GM23338 (cell line): ENCODE data around the gene PXT1. TPM values are rescaled to one million over a fixed set of nuclear protein-coding genes. Genes with fewer than 3 reads are reported as not detected.
A peak's percentile ranks its signal among the peaks of the same experiment; 100 is the strongest.

Experiments
- ATAC-seq: fragments of 200-7000 bp; cut with Tn5 transposase; 3 replicates; pipeline ENCODE4 v1.9.1; 2020
- DNase-seq: peaks from one replicate; pipeline ENCODE4 v3.0.0-alpha.2; 2015; ENCODE audit warnings: low spot score
- H2AFZ ChIP-seq: fragments of 200-600 bp; sonication (generic); 2 replicates; pipeline ENCODE4 v1.8.0; 2016; ENCODE audit warnings: antibody characterized with exemption, mild to moderate bottlenecking, moderate library complexity
- H3F3A ChIP-seq: fragments of 200-600 bp; sonication (generic); replicated peaks from 2 replicates; pipeline ENCODE4 v1.8.0; 2017; ENCODE audit warnings: antibody characterized with exemption, mixed run types, low read depth
- H3K27ac ChIP-seq: fragments of 200-600 bp; sonication (generic); 2 replicates; pipeline ENCODE4 v1.6.1; 2016; ENCODE audit warnings: low read depth
- H3K27me3 ChIP-seq: fragments of 200-600 bp; sonication (generic); 2 replicates; pipeline ENCODE4 v1.8.0; 2016; ENCODE audit warnings: mild to moderate bottlenecking, mixed run types, moderate library complexity; ENCODE audit not compliant: insufficient read depth
- H3K36me3 ChIP-seq: fragments of 200-600 bp; sonication (generic); 2 replicates; pipeline ENCODE4 v1.8.0; 2016; ENCODE audit warnings: mild to moderate bottlenecking; ENCODE audit not compliant: insufficient read depth
- H3K4me1 ChIP-seq: fragments of 200-600 bp; sonication (generic); 2 replicates; pipeline ENCODE4 v1.8.0; 2016; ENCODE audit warnings: mild to moderate bottlenecking, moderate library complexity; ENCODE audit not compliant: insufficient read depth
- H3K4me2 ChIP-seq: fragments of 200-600 bp; sonication (generic); 2 replicates; pipeline ENCODE4 v1.7.1; 2017; ENCODE audit warnings: mixed run types
- H3K4me3 ChIP-seq: fragments of 200-600 bp; sonication (generic); 2 replicates; pipeline ENCODE4 v1.6.1; 2016; ENCODE audit warnings: mixed run types
- H3K79me2 ChIP-seq: fragments of 200-600 bp; sonication (generic); replicated peaks from 2 replicates; pipeline ENCODE4 v1.8.0; 2017; ENCODE audit warnings: mild to moderate bottlenecking; ENCODE audit not compliant: insufficient read depth
- H3K9me2 ChIP-seq: fragments of 200-600 bp; sonication (generic); 2 replicates; pipeline ENCODE4 v1.8.0; 2017; ENCODE audit not compliant: insufficient read depth
- H4K20me1 ChIP-seq: fragments of 200-600 bp; sonication (generic); replicated peaks from 2 replicates; pipeline ENCODE4 v1.8.0; 2017; ENCODE audit warnings: mild to moderate bottlenecking; ENCODE audit not compliant: insufficient read depth
- H3K27ac Mint-ChIP-seq: 2 replicates; pipeline ENCODE4 v1.8.0; 2020; ENCODE audit warnings: inconsistent platforms, mild to moderate bottlenecking, moderate library complexity, mixed read lengths
- H3K27me3 Mint-ChIP-seq: 3 replicates; pipeline ENCODE4 v1.8.0; 2022; ENCODE audit warnings: low read depth, mild to moderate bottlenecking, moderate library complexity, mixed read lengths, inconsistent platforms; ENCODE audit not compliant: insufficient read depth, poor library complexity
- H3K36me3 Mint-ChIP-seq: 3 replicates; pipeline ENCODE4 v1.8.0; 2021; ENCODE audit warnings: low read depth, mild to moderate bottlenecking, inconsistent platforms, moderate library complexity, mixed read lengths
- H3K4me1 Mint-ChIP-seq: 3 replicates; pipeline ENCODE4 v1.8.0; 2020; ENCODE audit warnings: mild to moderate bottlenecking, inconsistent platforms, mixed read lengths
- H3K4me3 Mint-ChIP-seq: 3 replicates; pipeline ENCODE4 v1.8.0; 2021; ENCODE audit warnings: moderate library complexity, mild to moderate bottlenecking, inconsistent platforms, mixed read lengths
- H3K9me3 Mint-ChIP-seq: 3 replicates; pipeline ENCODE4 v1.8.0; 2020; ENCODE audit warnings: moderate library complexity, mild to moderate bottlenecking, inconsistent platforms, mixed read lengths
- CREB1 ChIP-seq: fragments of 250-450 bp; sonication (Bioruptor Pico); IDR thresholded peaks from 2 replicates; pipeline ENCODE4 v1.5.0; 2020; ENCODE audit warnings: low read depth, mild to moderate bottlenecking, moderate library complexity
- EZH2 ChIP-seq: fragments of 200-600 bp; sonication (generic); IDR thresholded peaks from one replicate; pipeline ENCODE4 v1.8.0; 2017; ENCODE audit warnings: antibody characterized with exemption, mild to moderate bottlenecking, low read depth; ENCODE audit not compliant: unreplicated experiment
- EZH2phosphoT487 ChIP-seq: fragments of 200-600 bp; sonication (generic); IDR thresholded peaks from one replicate; pipeline ENCODE4 v1.8.1; 2018; ENCODE audit warnings: antibody characterized with exemption; ENCODE audit not compliant: unreplicated experiment
- JUNB ChIP-seq: IDR thresholded peaks from one replicate; pipeline ENCODE4 v1.6.1; 2016; ENCODE audit warnings: antibody characterized with exemption; ENCODE audit not compliant: unreplicated experiment
- NANOG ChIP-seq: IDR thresholded peaks from 2 replicates; pipeline ENCODE4 v1.6.1; 2016; ENCODE audit warnings: antibody characterized with exemption, borderline replicate concordance
- POLR2AphosphoS5 ChIP-seq: IDR thresholded peaks from 2 replicates; pipeline ENCODE4 v1.6.1; 2016; ENCODE audit warnings: antibody characterized with exemption, low read depth
- STAT1 ChIP-seq: IDR thresholded peaks from one replicate; pipeline ENCODE4 v1.6.1; 2016; ENCODE audit warnings: antibody characterized with exemption; ENCODE audit not compliant: unreplicated experiment
- ZNF114 ChIP-seq: fragments of 250-450 bp; sonication (Bioruptor Pico); IDR thresholded peaks from 2 replicates; pipeline ENCODE4 v1.5.0; 2020; ENCODE audit warnings: mild to moderate bottlenecking, moderate library complexity
- ZNF331 ChIP-seq: fragments of 250-450 bp; sonication (Bioruptor Pico); IDR thresholded peaks from 2 replicates; pipeline ENCODE4 v1.5.0; 2020; ENCODE audit warnings: low read depth, mild to moderate bottlenecking, moderate library complexity
- polyA plus RNA-seq: library from polyadenylated mRNA; unstranded; fragments of >200 nt; fragmentation: Nextera tagmentation; extraction: Ambion mirVana; gene quantifications from 2 replicates; pipeline ENCODE4 v1.2.1, GENCODE V29; 2016
- total RNA-seq: library from RNA; depleted of rRNA; stranded (reverse); fragments of >200 nt; shearing (Covaris generic); gene quantifications from 2 replicates; pipeline ENCODE4 v1.2.3, GENCODE V29; 2014
- TF ChIP-seq, protein P1 (sequence below): IDR thresholded peaks from one replicate; pipeline ENCODE4 v1.6.1; 2018; ENCODE audit warnings: antibody characterized with exemption; ENCODE audit not compliant: unreplicated experiment
- TF ChIP-seq, protein P2 (sequence below), 2 experiments: fragments of 200-600 bp in 1 of 2; sonication (generic) in 1 of 2; conservative IDR thresholded peaks; 2 replicates each; pipeline versions ENCODE4 v1.5.1 to v1.6.1; 2016 to 2017; ENCODE audit warnings: antibody characterized with exemption in 2 of 2, low read depth in 2 of 2, mild to moderate bottlenecking in 2 of 2, moderate library complexity in 1 of 2
- TF ChIP-seq, protein P3 (sequence below): IDR thresholded peaks from 2 replicates; pipeline ENCODE4 v1.6.1; 2016; ENCODE audit warnings: antibody characterized with exemption
- TF ChIP-seq, protein P4 (sequence below): fragments of 250-450 bp; sonication (Bioruptor Pico); IDR thresholded peaks from 2 replicates; pipeline ENCODE4 v1.5.0; 2020; ENCODE audit warnings: mild to moderate bottlenecking, moderate library complexity

Gene PXT1
- total and polyA plus RNA-seq, 2 experiments from 2014 or later: 0.14 TPM; not detected in 1

DNA sequence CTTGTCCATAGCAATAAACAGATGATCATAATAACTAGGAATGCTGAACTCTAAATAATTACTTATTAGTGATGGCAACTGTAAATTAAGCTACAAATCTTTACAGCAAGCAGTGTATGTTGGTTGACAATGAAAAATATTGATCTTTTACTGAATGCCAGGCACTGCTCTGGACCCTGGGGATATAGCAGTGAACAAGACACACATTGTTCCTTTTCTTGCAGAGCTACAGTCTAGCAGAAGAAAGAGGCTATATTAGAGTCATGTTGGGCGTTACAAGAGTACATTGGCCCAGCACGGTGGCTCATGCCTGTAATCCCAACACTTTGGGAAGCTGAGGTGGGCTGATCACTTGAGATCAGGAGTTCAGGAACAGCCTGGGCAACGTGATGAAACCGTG is 11.5 kb downstream of the PXT1 start:
- Histone ChIP-seq H3K36me3 (no peaks in the 10 kb centered on the region), H3K9me2 (no peaks in the 10 kb centered on the region), H3K4me3 (no peak overlapping the region), H3K4me2 (no peak overlapping the region), H4K20me1 (no peaks in the 10 kb centered on the region), H2AFZ (0 out of 2 replicates have a peak overlapping the region, but pooled peaks have one; percentile 5), H3K79me2 (no peaks in the 10 kb centered on the region), H3K27me3 (no peaks in the 10 kb centered on the region), H3K27ac (no peak overlapping the region), H3K4me1 (no peaks in the 10 kb centered on the region), H3F3A (no peaks in the 10 kb centered on the region)
- H3K27me3 Mint-ChIP-seq: no peaks in the 10 kb centered on the region
- H3K36me3 Mint-ChIP-seq: no peaks in the 10 kb centered on the region
- no peak for TF ChIP-seq JUNB
- TF ChIP-seq POLR2AphosphoS5: no peak
- TF ChIP-seq, protein P1, sequence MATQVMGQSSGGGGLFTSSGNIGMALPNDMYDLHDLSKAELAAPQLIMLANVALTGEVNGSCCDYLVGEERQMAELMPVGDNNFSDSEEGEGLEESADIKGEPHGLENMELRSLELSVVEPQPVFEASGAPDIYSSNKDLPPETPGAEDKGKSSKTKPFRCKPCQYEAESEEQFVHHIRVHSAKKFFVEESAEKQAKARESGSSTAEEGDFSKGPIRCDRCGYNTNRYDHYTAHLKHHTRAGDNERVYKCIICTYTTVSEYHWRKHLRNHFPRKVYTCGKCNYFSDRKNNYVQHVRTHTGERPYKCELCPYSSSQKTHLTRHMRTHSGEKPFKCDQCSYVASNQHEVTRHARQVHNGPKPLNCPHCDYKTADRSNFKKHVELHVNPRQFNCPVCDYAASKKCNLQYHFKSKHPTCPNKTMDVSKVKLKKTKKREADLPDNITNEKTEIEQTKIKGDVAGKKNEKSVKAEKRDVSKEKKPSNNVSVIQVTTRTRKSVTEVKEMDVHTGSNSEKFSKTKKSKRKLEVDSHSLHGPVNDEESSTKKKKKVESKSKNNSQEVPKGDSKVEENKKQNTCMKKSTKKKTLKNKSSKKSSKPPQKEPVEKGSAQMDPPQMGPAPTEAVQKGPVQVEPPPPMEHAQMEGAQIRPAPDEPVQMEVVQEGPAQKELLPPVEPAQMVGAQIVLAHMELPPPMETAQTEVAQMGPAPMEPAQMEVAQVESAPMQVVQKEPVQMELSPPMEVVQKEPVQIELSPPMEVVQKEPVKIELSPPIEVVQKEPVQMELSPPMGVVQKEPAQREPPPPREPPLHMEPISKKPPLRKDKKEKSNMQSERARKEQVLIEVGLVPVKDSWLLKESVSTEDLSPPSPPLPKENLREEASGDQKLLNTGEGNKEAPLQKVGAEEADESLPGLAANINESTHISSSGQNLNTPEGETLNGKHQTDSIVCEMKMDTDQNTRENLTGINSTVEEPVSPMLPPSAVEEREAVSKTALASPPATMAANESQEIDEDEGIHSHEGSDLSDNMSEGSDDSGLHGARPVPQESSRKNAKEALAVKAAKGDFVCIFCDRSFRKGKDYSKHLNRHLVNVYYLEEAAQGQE: no peak
- TF ChIP-seq EZH2phosphoT487: no peak
- TF ChIP-seq, protein P2, sequence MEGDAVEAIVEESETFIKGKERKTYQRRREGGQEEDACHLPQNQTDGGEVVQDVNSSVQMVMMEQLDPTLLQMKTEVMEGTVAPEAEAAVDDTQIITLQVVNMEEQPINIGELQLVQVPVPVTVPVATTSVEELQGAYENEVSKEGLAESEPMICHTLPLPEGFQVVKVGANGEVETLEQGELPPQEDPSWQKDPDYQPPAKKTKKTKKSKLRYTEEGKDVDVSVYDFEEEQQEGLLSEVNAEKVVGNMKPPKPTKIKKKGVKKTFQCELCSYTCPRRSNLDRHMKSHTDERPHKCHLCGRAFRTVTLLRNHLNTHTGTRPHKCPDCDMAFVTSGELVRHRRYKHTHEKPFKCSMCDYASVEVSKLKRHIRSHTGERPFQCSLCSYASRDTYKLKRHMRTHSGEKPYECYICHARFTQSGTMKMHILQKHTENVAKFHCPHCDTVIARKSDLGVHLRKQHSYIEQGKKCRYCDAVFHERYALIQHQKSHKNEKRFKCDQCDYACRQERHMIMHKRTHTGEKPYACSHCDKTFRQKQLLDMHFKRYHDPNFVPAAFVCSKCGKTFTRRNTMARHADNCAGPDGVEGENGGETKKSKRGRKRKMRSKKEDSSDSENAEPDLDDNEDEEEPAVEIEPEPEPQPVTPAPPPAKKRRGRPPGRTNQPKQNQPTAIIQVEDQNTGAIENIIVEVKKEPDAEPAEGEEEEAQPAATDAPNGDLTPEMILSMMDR (conservative IDR thresholded peaks at IDR 0.05; ENCODE audit: low read depth in 2 of 2): no peak
- TF ChIP-seq STAT1: no peak
- TF ChIP-seq, protein P3, sequence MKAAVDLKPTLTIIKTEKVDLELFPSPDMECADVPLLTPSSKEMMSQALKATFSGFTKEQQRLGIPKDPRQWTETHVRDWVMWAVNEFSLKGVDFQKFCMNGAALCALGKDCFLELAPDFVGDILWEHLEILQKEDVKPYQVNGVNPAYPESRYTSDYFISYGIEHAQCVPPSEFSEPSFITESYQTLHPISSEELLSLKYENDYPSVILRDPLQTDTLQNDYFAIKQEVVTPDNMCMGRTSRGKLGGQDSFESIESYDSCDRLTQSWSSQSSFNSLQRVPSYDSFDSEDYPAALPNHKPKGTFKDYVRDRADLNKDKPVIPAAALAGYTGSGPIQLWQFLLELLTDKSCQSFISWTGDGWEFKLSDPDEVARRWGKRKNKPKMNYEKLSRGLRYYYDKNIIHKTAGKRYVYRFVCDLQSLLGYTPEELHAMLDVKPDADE: no peak
- TF ChIP-seq, protein P4, sequence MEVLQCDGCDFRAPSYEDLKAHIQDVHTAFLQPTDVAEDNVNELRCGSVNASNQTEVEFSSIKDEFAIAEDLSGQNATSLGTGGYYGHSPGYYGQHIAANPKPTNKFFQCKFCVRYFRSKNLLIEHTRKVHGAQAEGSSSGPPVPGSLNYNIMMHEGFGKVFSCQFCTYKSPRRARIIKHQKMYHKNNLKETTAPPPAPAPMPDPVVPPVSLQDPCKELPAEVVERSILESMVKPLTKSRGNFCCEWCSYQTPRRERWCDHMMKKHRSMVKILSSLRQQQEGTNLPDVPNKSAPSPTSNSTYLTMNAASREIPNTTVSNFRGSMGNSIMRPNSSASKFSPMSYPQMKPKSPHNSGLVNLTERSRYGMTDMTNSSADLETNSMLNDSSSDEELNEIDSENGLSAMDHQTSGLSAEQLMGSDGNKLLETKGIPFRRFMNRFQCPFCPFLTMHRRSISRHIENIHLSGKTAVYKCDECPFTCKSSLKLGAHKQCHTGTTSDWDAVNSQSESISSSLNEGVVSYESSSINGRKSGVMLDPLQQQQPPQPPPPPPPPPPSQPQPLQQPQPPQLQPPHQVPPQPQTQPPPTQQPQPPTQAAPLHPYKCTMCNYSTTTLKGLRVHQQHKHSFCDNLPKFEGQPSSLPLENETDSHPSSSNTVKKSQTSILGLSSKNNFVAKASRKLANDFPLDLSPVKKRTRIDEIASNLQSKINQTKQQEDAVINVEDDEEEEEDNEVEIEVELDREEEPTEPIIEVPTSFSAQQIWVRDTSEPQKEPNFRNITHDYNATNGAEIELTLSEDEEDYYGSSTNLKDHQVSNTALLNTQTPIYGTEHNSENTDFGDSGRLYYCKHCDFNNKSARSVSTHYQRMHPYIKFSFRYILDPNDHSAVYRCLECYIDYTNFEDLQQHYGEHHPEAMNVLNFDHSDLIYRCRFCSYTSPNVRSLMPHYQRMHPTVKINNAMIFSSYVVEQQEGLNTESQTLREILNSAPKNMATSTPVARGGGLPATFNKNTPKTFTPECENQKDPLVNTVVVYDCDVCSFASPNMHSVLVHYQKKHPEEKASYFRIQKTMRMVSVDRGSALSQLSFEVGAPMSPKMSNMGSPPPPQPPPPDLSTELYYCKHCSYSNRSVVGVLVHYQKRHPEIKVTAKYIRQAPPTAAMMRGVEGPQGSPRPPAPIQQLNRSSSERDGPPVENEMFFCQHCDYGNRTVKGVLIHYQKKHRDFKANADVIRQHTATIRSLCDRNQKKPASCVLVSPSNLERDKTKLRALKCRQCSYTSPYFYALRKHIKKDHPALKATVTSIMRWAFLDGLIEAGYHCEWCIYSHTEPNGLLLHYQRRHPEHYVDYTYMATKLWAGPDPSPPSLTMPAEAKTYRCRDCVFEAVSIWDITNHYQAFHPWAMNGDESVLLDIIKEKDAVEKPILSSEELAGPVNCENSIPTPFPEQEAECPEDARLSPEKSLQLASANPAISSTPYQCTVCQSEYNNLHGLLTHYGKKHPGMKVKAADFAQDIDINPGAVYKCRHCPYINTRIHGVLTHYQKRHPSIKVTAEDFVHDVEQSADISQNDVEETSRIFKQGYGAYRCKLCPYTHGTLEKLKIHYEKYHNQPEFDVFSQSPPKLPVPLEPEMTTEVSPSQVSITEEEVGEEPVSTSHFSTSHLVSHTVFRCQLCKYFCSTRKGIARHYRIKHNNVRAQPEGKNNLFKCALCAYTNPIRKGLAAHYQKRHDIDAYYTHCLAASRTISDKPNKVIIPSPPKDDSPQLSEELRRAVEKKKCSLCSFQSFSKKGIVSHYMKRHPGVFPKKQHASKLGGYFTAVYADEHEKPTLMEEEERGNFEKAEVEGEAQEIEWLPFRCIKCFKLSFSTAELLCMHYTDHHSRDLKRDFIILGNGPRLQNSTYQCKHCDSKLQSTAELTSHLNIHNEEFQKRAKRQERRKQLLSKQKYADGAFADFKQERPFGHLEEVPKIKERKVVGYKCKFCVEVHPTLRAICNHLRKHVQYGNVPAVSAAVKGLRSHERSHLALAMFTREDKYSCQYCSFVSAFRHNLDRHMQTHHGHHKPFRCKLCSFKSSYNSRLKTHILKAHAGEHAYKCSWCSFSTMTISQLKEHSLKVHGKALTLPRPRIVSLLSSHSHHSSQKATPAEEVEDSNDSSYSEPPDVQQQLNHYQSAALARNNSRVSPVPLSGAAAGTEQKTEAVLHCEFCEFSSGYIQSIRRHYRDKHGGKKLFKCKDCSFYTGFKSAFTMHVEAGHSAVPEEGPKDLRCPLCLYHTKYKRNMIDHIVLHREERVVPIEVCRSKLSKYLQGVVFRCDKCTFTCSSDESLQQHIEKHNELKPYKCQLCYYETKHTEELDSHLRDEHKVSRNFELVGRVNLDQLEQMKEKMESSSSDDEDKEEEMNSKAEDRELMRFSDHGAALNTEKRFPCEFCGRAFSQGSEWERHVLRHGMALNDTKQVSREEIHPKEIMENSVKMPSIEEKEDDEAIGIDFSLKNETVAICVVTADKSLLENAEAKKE (CRISPR knock-in tag): no peak
- no peak for TF ChIP-seq ZNF114 (CRISPR knock-in tag)
- TF ChIP-seq CREB1: no peak
- TF ChIP-seq ZNF331 (CRISPR knock-in tag): no peak
- no peak for TF ChIP-seq NANOG
- TF ChIP-seq EZH2: no peak
- no peak for ATAC-seq
- no peak overlapping the region for H3K4me3 Mint-ChIP-seq
- no peak for DNase-seq
- peaks cover 4% of the 10 kb centered on the region; the same call in 1 of the 3 replicates for H3K4me1 Mint-ChIP-seq
- H3K27ac Mint-ChIP-seq: no peak overlapping the region
- H3K9me3 Mint-ChIP-seq: no peaks in the 10 kb centered on the region
